HEK293 (cell line): ENCODE data around the gene RIC3.

Experiments
- PATZ1 ChIP-seq: fragments of 450-650 bp; formaldehyde crosslinking; IDR thresholded peaks from 2 replicates; pipeline ENCODE4 v1.5.1; 2016; ENCODE audit warnings: missing biosample characterization, missing genetic modification characterization
- TF ChIP-seq, protein P1 (sequence below): fragments of 450-650 bp; formaldehyde crosslinking; IDR thresholded peaks from 2 replicates; pipeline ENCODE4 v1.5.1; 2016; ENCODE audit warnings: missing biosample characterization, missing genetic modification characterization

GRCh38 chr11:8087185-8087584, 81.6 kb downstream of the RIC3 start:
- TF ChIP-seq, protein P1, sequence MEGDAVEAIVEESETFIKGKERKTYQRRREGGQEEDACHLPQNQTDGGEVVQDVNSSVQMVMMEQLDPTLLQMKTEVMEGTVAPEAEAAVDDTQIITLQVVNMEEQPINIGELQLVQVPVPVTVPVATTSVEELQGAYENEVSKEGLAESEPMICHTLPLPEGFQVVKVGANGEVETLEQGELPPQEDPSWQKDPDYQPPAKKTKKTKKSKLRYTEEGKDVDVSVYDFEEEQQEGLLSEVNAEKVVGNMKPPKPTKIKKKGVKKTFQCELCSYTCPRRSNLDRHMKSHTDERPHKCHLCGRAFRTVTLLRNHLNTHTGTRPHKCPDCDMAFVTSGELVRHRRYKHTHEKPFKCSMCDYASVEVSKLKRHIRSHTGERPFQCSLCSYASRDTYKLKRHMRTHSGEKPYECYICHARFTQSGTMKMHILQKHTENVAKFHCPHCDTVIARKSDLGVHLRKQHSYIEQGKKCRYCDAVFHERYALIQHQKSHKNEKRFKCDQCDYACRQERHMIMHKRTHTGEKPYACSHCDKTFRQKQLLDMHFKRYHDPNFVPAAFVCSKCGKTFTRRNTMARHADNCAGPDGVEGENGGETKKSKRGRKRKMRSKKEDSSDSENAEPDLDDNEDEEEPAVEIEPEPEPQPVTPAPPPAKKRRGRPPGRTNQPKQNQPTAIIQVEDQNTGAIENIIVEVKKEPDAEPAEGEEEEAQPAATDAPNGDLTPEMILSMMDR (tag by site-specific recombination) = no peak
- no peak for TF ChIP-seq PATZ1 (tag by site-specific recombination)
